GM10248 (cell line): ENCODE measurements around the gene SLC36A3.

Experiments used
- CTCF ChIA-PET: fragments of 300-600 bp; sonication (Branson Sonifier 250); formaldehyde crosslinking; extraction: SDS; loops from one replicate; lab custom pipeline; 2021; ENCODE audit warnings: antibody characterized with exemption; lab: Yijun Ruan, JAX
- POLR2A ChIA-PET: fragments of 350-650 bp; sonication (Branson Sonifier 250); formaldehyde crosslinking; extraction: SDS; loops from one replicate; lab custom pipeline; 2020; ENCODE audit warnings: antibody characterized with exemption; lab: Yijun Ruan, JAX
- DNase-seq: peaks from one replicate; pipeline ENCODE4 v3.0.0; 2012; ENCODE audit errors: extremely low spot score
- CTCF ChIP-seq: IDR thresholded peaks from 2 replicates; pipeline ENCODE4 v1.5.1; 2012; ENCODE audit warnings: mild to moderate bottlenecking, low read depth; ENCODE audit errors: extremely low read depth, missing control alignments, control extremely low read depth

Gene SLC36A3

GRCh38 chr5:151320481-151320880 is 16.9 kb upstream of the SLC36A3 start:
- no peak for TF ChIP-seq CTCF
- no peak for DNase-seq
- POLR2A ChIA-PET: no interaction called here
- CTCF ChIA-PET: interaction anchor here (1.5 kb wide), 1 partner anchor 55 kb away, joined by 3 read pairs; no protein-coding TSS in a partner anchor

- POLR2A ChIA-PET: no interaction called here
- DNase-seq: peak; percentile 29
- peak; percentile 48 for TF ChIP-seq CTCF
- CTCF ChIA-PET: interaction anchor here (0.6 to 4.5 kb wide), 10 partner anchors 10 to 334 kb away, joined by 3 to 39 read pairs (median 4); no protein-coding TSS in a partner anchor
Measured at GRCh38 chr5:151318850-151319732, 15.5 kb upstream of the SLC36A3 start.

- ChIA-PET POLR2A (no interaction called here), CTCF (interaction anchor here (1.1 to 4.5 kb wide), 7 partner anchors 21 to 334 kb away, joined by 3 to 39 read pairs (median 13); no protein-coding TSS in a partner anchor)
- no peak for TF ChIP-seq CTCF
- no peak for DNase-seq
Measured at GRCh38 chr5:151317871-151318270, 14.3 kb upstream of the SLC36A3 start.

GRCh38 chr5:151315998-151316597 is 12.5 kb upstream of the SLC36A3 start:
- DNase-seq: peak; percentile 80
- peak; percentile 95 for TF ChIP-seq CTCF
- CTCF ChIA-PET: interaction anchor here (0.6 to 4.5 kb wide), 55 partner anchors 9 to 365 kb away, joined by 3 to 39 read pairs (median 4); partner anchors contain the start of genes CCDC69, GM2A and SLC36A3
- POLR2A ChIA-PET: interaction anchor here (0.5 kb wide), 1 partner anchor 162 kb away, joined by 3 read pairs; no protein-coding TSS in a partner anchor

- DNase-seq: no peak
- ChIA-PET CTCF (interaction anchor here (0.9 to 2.4 kb wide), 9 partner anchors 14 to 262 kb away, joined by 3 to 10 read pairs (median 3); no protein-coding TSS in a partner anchor), POLR2A (no interaction called here)
- no peak for TF ChIP-seq CTCF
Measured at GRCh38 chr5:151313357-151313756, 9.8 kb upstream of the SLC36A3 start.

- ChIA-PET CTCF (interaction anchor here (1.0 to 2.4 kb wide), 6 partner anchors 16 to 261 kb away, joined by 3 to 10 read pairs (median 4); no protein-coding TSS in a partner anchor), POLR2A (interaction anchor here (0.8 kb wide), 1 partner anchor 60 kb away, joined by 5 read pairs; the partner anchor contains the start of gene GM2A)
- DNase-seq: no peak
- no peak for TF ChIP-seq CTCF
Measured at GRCh38 chr5:151312756-151313324, 9.3 kb upstream of the SLC36A3 start.
